Astrocyte (in vitro differentiated cells and primary cell): ENCODE data around the gene COL27A1. TPM values are rescaled to one million over a fixed set of nuclear protein-coding genes. Genes with fewer than 3 reads are reported as not detected.

ENCODE experiments used
- DNase-seq: peaks from one replicate; pipeline ENCODE4 v3.0.0-alpha.2; 2010; ENCODE audit warnings: low read depth
- FAIRE-seq: peaks from 2 replicates; lab custom pipeline; 2011; peaks lifted over from hg19 to GRCh38; lab: Jason Lieb, UNC
- H2AFZ ChIP-seq: 2 replicates; pipeline ENCODE4 v1.6.0; 2012; ENCODE audit warnings: low read depth, low read length, inconsistent platforms
- H3K27ac ChIP-seq: 2 replicates; pipeline ENCODE4 v1.5.1; 2011; ENCODE audit warnings: low read depth, low read length, inconsistent platforms
- H3K27me3 ChIP-seq: 2 replicates; pipeline ENCODE4 v1.6.0; 2011; ENCODE audit warnings: low read length, inconsistent platforms; ENCODE audit not compliant: insufficient read depth
- H3K36me3 ChIP-seq: 2 replicates; pipeline ENCODE4 v1.5.1; 2011; ENCODE audit warnings: low read length, inconsistent platforms; ENCODE audit not compliant: insufficient read depth
- H3K4me1 ChIP-seq: 2 replicates; pipeline ENCODE4 v1.5.1; 2011; ENCODE audit warnings: low read length, inconsistent platforms; ENCODE audit not compliant: insufficient read depth
- H3K4me2 ChIP-seq: 2 replicates; pipeline ENCODE4 v1.6.0; 2012; ENCODE audit warnings: low read length, inconsistent platforms
- H3K4me3 ChIP-seq: 2 replicates; pipeline ENCODE4 v1.5.1; 2011; ENCODE audit warnings: low read depth, mild to moderate bottlenecking, low read length, inconsistent platforms; ENCODE audit not compliant: insufficient read depth
- H3K79me2 ChIP-seq: 2 replicates; pipeline ENCODE4 v1.6.0; 2012; ENCODE audit warnings: mild to moderate bottlenecking, low read length, inconsistent platforms; ENCODE audit not compliant: insufficient read depth
- H3K9ac ChIP-seq: 2 replicates; pipeline ENCODE4 v1.6.0; 2012; ENCODE audit warnings: mild to moderate bottlenecking, low read length, inconsistent platforms
- H3K9me3 ChIP-seq: 2 replicates; pipeline ENCODE4 v1.5.1; 2012; ENCODE audit warnings: low read depth, mild to moderate bottlenecking, low read length, inconsistent platforms; ENCODE audit not compliant: insufficient read depth
- H4K20me1 ChIP-seq: 2 replicates; pipeline ENCODE4 v1.6.0; 2012; ENCODE audit warnings: low read length, inconsistent platforms; ENCODE audit not compliant: insufficient read depth
- H3K27ac Mint-ChIP-seq: one replicate; pipeline ENCODE4 v1.8.0; 2021; ENCODE audit warnings: mild to moderate bottlenecking, mixed read lengths; ENCODE audit not compliant: unreplicated experiment
- H3K27me3 Mint-ChIP-seq: one replicate; pipeline ENCODE4 v1.8.0; 2021; ENCODE audit warnings: low read depth, mixed read lengths; ENCODE audit not compliant: unreplicated experiment
- H3K36me3 Mint-ChIP-seq: one replicate; pipeline ENCODE4 v1.8.0; 2021; ENCODE audit warnings: low read depth, mixed read lengths; ENCODE audit not compliant: unreplicated experiment
- H3K4me1 Mint-ChIP-seq: one replicate; pipeline ENCODE4 v1.8.0; 2021; ENCODE audit warnings: low read depth, mixed read lengths; ENCODE audit not compliant: unreplicated experiment
- H3K4me3 Mint-ChIP-seq: one replicate; pipeline ENCODE4 v1.8.0; 2021; ENCODE audit warnings: mild to moderate bottlenecking, moderate library complexity, mixed read lengths; ENCODE audit not compliant: unreplicated experiment
- H3K9me3 Mint-ChIP-seq: one replicate; pipeline ENCODE4 v1.8.0; 2021; ENCODE audit warnings: mild to moderate bottlenecking, mixed read lengths; ENCODE audit not compliant: unreplicated experiment
- CTCF ChIP-seq: IDR thresholded peaks from 2 replicates; pipeline ENCODE4 v1.5.1; 2011; ENCODE audit warnings: low read depth, mild to moderate bottlenecking, inconsistent platforms, low read length, moderate library complexity; ENCODE audit not compliant: insufficient read depth
- EZH2 ChIP-seq: IDR thresholded peaks from 2 replicates; pipeline ENCODE4 v1.6.1; 2012; ENCODE audit warnings: mild to moderate bottlenecking, low read length, inconsistent platforms; ENCODE audit not compliant: insufficient read depth
- total RNA-seq: library from RNA; stranded (reverse); gene quantifications from 2 replicates; pipeline ENCODE4 v1.2.1, GENCODE V29; 2021

Gene COL27A1
- total RNA-seq, 1 donor from 2014 or later = 31.2 TPM

- no peak overlapping the region for H3K27ac Mint-ChIP-seq
- peaks cover 42% of the 10 kb centered on the region for H3K36me3 Mint-ChIP-seq
- DNase-seq (no peak), FAIRE-seq (no peak)
- Histone ChIP-seq H3K4me1 (no peaks in the 10 kb centered on the region), H4K20me1 (no peaks in the 10 kb centered on the region), H3K9ac (no peak overlapping the region), H3K9me3 (no peaks in the 10 kb centered on the region), H3K4me3 (no peak overlapping the region), H3K4me2 (no peak overlapping the region), H3K36me3 (peaks cover 14% of the 10 kb centered on the region), H2AFZ (no peak overlapping the region), H3K27ac (no peak overlapping the region), H3K27me3 (no peaks in the 10 kb centered on the region), H3K79me2 (no peaks in the 10 kb centered on the region)
- no peak for TF ChIP-seq CTCF
- TF ChIP-seq EZH2 = no peak
- no peaks in the 10 kb centered on the region for H3K4me1 Mint-ChIP-seq
- H3K4me3 Mint-ChIP-seq = no peak overlapping the region
- no peaks in the 10 kb centered on the region for H3K9me3 Mint-ChIP-seq
- no peaks in the 10 kb centered on the region for H3K27me3 Mint-ChIP-seq
These were observed 202.0 kb downstream of the COL27A1 start for GRCh38 chr9:114357360-114357759.

GRCh38 chr9:114357911-114358328, 202.6 kb downstream of the COL27A1 start:
- H3K4me1 ChIP-seq = no peaks in the 10 kb centered on the region
- no peaks in the 10 kb centered on the region for H3K9me3 Mint-ChIP-seq
- H3K4me1 Mint-ChIP-seq = no peaks in the 10 kb centered on the region
- H3K4me3 Mint-ChIP-seq = no peak overlapping the region
- TF ChIP-seq CTCF = no peak
- no peak for TF ChIP-seq EZH2
- H3K27ac ChIP-seq = no peak overlapping the region
- peaks cover 14% of the 10 kb centered on the region for H3K36me3 ChIP-seq
- H3K4me2 ChIP-seq = no peak overlapping the region
- H3K4me3 ChIP-seq = no peak overlapping the region
- no peak for FAIRE-seq
- no peaks in the 10 kb centered on the region for H3K9me3 ChIP-seq
- no peaks in the 10 kb centered on the region for H3K27me3 Mint-ChIP-seq
- no peak overlapping the region for H3K27ac Mint-ChIP-seq
- H3K79me2 ChIP-seq = no peaks in the 10 kb centered on the region
- no peaks in the 10 kb centered on the region for H4K20me1 ChIP-seq
- H3K9ac ChIP-seq = no peak overlapping the region
- H3K36me3 Mint-ChIP-seq = peaks cover 42% of the 10 kb centered on the region
- no peak overlapping the region for H2AFZ ChIP-seq
- no peaks in the 10 kb centered on the region for H3K27me3 ChIP-seq
- no peak for DNase-seq

- Histone ChIP-seq H3K9ac (no peak overlapping the region), H3K4me1 (peaks cover 11% of the 10 kb centered on the region), H3K79me2 (no peaks in the 10 kb centered on the region), H3K4me2 (no peak overlapping the region), H3K36me3 (peaks cover 14% of the 10 kb centered on the region), H2AFZ (no peak overlapping the region), H3K9me3 (no peaks in the 10 kb centered on the region), H3K27ac (no peak overlapping the region), H3K27me3 (no peaks in the 10 kb centered on the region), H4K20me1 (no peaks in the 10 kb centered on the region), H3K4me3 (no peak overlapping the region)
- Mint-ChIP-seq H3K27me3 (no peaks in the 10 kb centered on the region), H3K4me3 (no peak overlapping the region), H3K36me3 (peaks cover 52% of the 10 kb centered on the region), H3K4me1 (no peaks in the 10 kb centered on the region), H3K9me3 (peaks cover 3% of the 10 kb centered on the region), H3K27ac (no peak overlapping the region)
- FAIRE-seq (no peak), DNase-seq (no peak)
- TF ChIP-seq CTCF (no peak), EZH2 (no peak)
These were observed 204.5 kb downstream of the COL27A1 start for GRCh38 chr9:114359801-114360200.
